GM12891 (cell line): ENCODE data around the gene RHBDD1.

ENCODE experiments used
- PAX5 ChIP-seq: IDR thresholded peaks from 2 replicates; pipeline ENCODE4 v1.6.1; 2011; ENCODE audit warnings: low read length, moderate library complexity, mild to moderate bottlenecking; ENCODE audit not compliant: insufficient read depth, severe bottlenecking
- POLR2A ChIP-seq: IDR thresholded peaks from 2 replicates; pipeline ENCODE4 v1.6.1; 2011; ENCODE audit warnings: low read depth, low read length, control low read depth
- POLR2AphosphoS5 ChIP-seq: IDR thresholded peaks from 2 replicates; pipeline ENCODE4 v1.6.1; 2011; ENCODE audit warnings: low read depth, low read length, control low read depth
- SPI1 ChIP-seq: IDR thresholded peaks from 2 replicates; pipeline ENCODE4 v1.6.1; 2011; ENCODE audit warnings: low read depth, low read length, control low read depth
- TAF1 ChIP-seq: IDR thresholded peaks from 2 replicates; pipeline ENCODE4 v1.6.1; 2011; ENCODE audit warnings: low read depth, low read length, control low read depth

GRCh38 chr2:226909126-226909525 lies 73.3 kb downstream of the RHBDD1 start:
- TF ChIP-seq POLR2AphosphoS5: no peak
- TF ChIP-seq POLR2A: no peak
- TF ChIP-seq TAF1: no peak
- no peak for TF ChIP-seq PAX5
- TF ChIP-seq SPI1: no peak
